GM23338 (cell line): ENCODE measurements around the gene PERM1. TPM values are rescaled to one million over a fixed set of nuclear protein-coding genes. Genes with fewer than 3 reads are reported as not detected.

Experiments
- ATAC-seq: fragments of 200-7000 bp; cut with Tn5 transposase; 3 replicates; pipeline ENCODE4 v1.9.1; 2020
- DNase-seq: peaks from one replicate; pipeline ENCODE4 v3.0.0-alpha.2; 2015; ENCODE audit warnings: low spot score
- H2AFZ ChIP-seq: fragments of 200-600 bp; sonication (generic); 2 replicates; pipeline ENCODE4 v1.8.0; 2016; ENCODE audit warnings: antibody characterized with exemption, mild to moderate bottlenecking, moderate library complexity
- H3F3A ChIP-seq: fragments of 200-600 bp; sonication (generic); replicated peaks from 2 replicates; pipeline ENCODE4 v1.8.0; 2017; ENCODE audit warnings: antibody characterized with exemption, mixed run types, low read depth
- H3K27ac ChIP-seq: fragments of 200-600 bp; sonication (generic); 2 replicates; pipeline ENCODE4 v1.6.1; 2016; ENCODE audit warnings: low read depth
- H3K27me3 ChIP-seq: fragments of 200-600 bp; sonication (generic); 2 replicates; pipeline ENCODE4 v1.8.0; 2016; ENCODE audit warnings: mild to moderate bottlenecking, mixed run types, moderate library complexity; ENCODE audit not compliant: insufficient read depth
- H3K36me3 ChIP-seq: fragments of 200-600 bp; sonication (generic); 2 replicates; pipeline ENCODE4 v1.8.0; 2016; ENCODE audit warnings: mild to moderate bottlenecking; ENCODE audit not compliant: insufficient read depth
- H3K4me1 ChIP-seq: fragments of 200-600 bp; sonication (generic); 2 replicates; pipeline ENCODE4 v1.8.0; 2016; ENCODE audit warnings: mild to moderate bottlenecking, moderate library complexity; ENCODE audit not compliant: insufficient read depth
- H3K4me2 ChIP-seq: fragments of 200-600 bp; sonication (generic); 2 replicates; pipeline ENCODE4 v1.7.1; 2017; ENCODE audit warnings: mixed run types
- H3K4me3 ChIP-seq: fragments of 200-600 bp; sonication (generic); 2 replicates; pipeline ENCODE4 v1.6.1; 2016; ENCODE audit warnings: mixed run types
- H3K79me2 ChIP-seq: fragments of 200-600 bp; sonication (generic); replicated peaks from 2 replicates; pipeline ENCODE4 v1.8.0; 2017; ENCODE audit warnings: mild to moderate bottlenecking; ENCODE audit not compliant: insufficient read depth
- H3K9me2 ChIP-seq: fragments of 200-600 bp; sonication (generic); 2 replicates; pipeline ENCODE4 v1.8.0; 2017; ENCODE audit not compliant: insufficient read depth
- H4K20me1 ChIP-seq: fragments of 200-600 bp; sonication (generic); replicated peaks from 2 replicates; pipeline ENCODE4 v1.8.0; 2017; ENCODE audit warnings: mild to moderate bottlenecking; ENCODE audit not compliant: insufficient read depth
- H3K27ac Mint-ChIP-seq: 2 replicates; pipeline ENCODE4 v1.8.0; 2020; ENCODE audit warnings: inconsistent platforms, mild to moderate bottlenecking, moderate library complexity, mixed read lengths
- H3K27me3 Mint-ChIP-seq: 3 replicates; pipeline ENCODE4 v1.8.0; 2022; ENCODE audit warnings: low read depth, mild to moderate bottlenecking, moderate library complexity, mixed read lengths, inconsistent platforms; ENCODE audit not compliant: insufficient read depth, poor library complexity
- H3K36me3 Mint-ChIP-seq: 3 replicates; pipeline ENCODE4 v1.8.0; 2021; ENCODE audit warnings: low read depth, mild to moderate bottlenecking, inconsistent platforms, moderate library complexity, mixed read lengths
- H3K4me1 Mint-ChIP-seq: 3 replicates; pipeline ENCODE4 v1.8.0; 2020; ENCODE audit warnings: mild to moderate bottlenecking, inconsistent platforms, mixed read lengths
- H3K4me3 Mint-ChIP-seq: 3 replicates; pipeline ENCODE4 v1.8.0; 2021; ENCODE audit warnings: moderate library complexity, mild to moderate bottlenecking, inconsistent platforms, mixed read lengths
- H3K9me3 Mint-ChIP-seq: 3 replicates; pipeline ENCODE4 v1.8.0; 2020; ENCODE audit warnings: moderate library complexity, mild to moderate bottlenecking, inconsistent platforms, mixed read lengths
- CTCF ChIP-seq, 2 experiments: fragments of 200-600 bp in 1 of 2; sonication (generic) in 1 of 2; conservative IDR thresholded peaks; 2 replicates each; pipeline versions ENCODE4 v1.5.1 to v1.6.1; 2016 to 2017; ENCODE audit warnings: antibody characterized with exemption in 2 of 2, low read depth in 2 of 2, mild to moderate bottlenecking in 2 of 2, moderate library complexity in 1 of 2
- ETS1 ChIP-seq: IDR thresholded peaks from 2 replicates; pipeline ENCODE4 v1.6.1; 2016; ENCODE audit warnings: antibody characterized with exemption
- EZH2 ChIP-seq: fragments of 200-600 bp; sonication (generic); IDR thresholded peaks from one replicate; pipeline ENCODE4 v1.8.0; 2017; ENCODE audit warnings: antibody characterized with exemption, mild to moderate bottlenecking, low read depth; ENCODE audit not compliant: unreplicated experiment
- EZH2phosphoT487 ChIP-seq: fragments of 200-600 bp; sonication (generic); IDR thresholded peaks from one replicate; pipeline ENCODE4 v1.8.1; 2018; ENCODE audit warnings: antibody characterized with exemption; ENCODE audit not compliant: unreplicated experiment
- JUNB ChIP-seq: IDR thresholded peaks from one replicate; pipeline ENCODE4 v1.6.1; 2016; ENCODE audit warnings: antibody characterized with exemption; ENCODE audit not compliant: unreplicated experiment
- NANOG ChIP-seq: IDR thresholded peaks from 2 replicates; pipeline ENCODE4 v1.6.1; 2016; ENCODE audit warnings: antibody characterized with exemption, borderline replicate concordance
- REST ChIP-seq: IDR thresholded peaks from one replicate; pipeline ENCODE4 v1.6.1; 2018; ENCODE audit warnings: antibody characterized with exemption; ENCODE audit not compliant: unreplicated experiment
- STAT1 ChIP-seq: IDR thresholded peaks from one replicate; pipeline ENCODE4 v1.6.1; 2016; ENCODE audit warnings: antibody characterized with exemption; ENCODE audit not compliant: unreplicated experiment
- ZNF114 ChIP-seq: fragments of 250-450 bp; sonication (Bioruptor Pico); IDR thresholded peaks from 2 replicates; pipeline ENCODE4 v1.5.0; 2020; ENCODE audit warnings: mild to moderate bottlenecking, moderate library complexity
- ZNF331 ChIP-seq: fragments of 250-450 bp; sonication (Bioruptor Pico); IDR thresholded peaks from 2 replicates; pipeline ENCODE4 v1.5.0; 2020; ENCODE audit warnings: low read depth, mild to moderate bottlenecking, moderate library complexity
- polyA plus RNA-seq: library from polyadenylated mRNA; unstranded; fragments of >200 nt; fragmentation: Nextera tagmentation; extraction: Ambion mirVana; gene quantifications from 2 replicates; pipeline ENCODE4 v1.2.1, GENCODE V29; 2016
- total RNA-seq: library from RNA; depleted of rRNA; stranded (reverse); fragments of >200 nt; shearing (Covaris generic); gene quantifications from 2 replicates; pipeline ENCODE4 v1.2.3, GENCODE V29; 2014

PERM1 gene
- total and polyA plus RNA-seq, 2 experiments from 2014 or later = 1.1 TPM; not detected in 1

- TF ChIP-seq REST (no peak), ZNF114 (no peak), EZH2 (no peak), JUNB (no peak), EZH2phosphoT487 (no peak), STAT1 (no peak), CTCF (conservative IDR thresholded peaks at IDR 0.05; ENCODE audit: low read depth in 2 of 2) (no peak)
Observed at GRCh38 chr1:993379-993995, 11.6 kb upstream of the PERM1 start (continued).

GRCh38 chr1:992362-992761 is 10.5 kb upstream of the PERM1 start:
- peaks cover 77% of the 10 kb centered on the region for H3K27me3 Mint-ChIP-seq
- Histone ChIP-seq H3K4me1 (peaks cover 5% of the 10 kb centered on the region), H3K27ac (no peak overlapping the region), H4K20me1 (no peaks in the 10 kb centered on the region), H3K36me3 (no peaks in the 10 kb centered on the region), H3K9me2 (no peaks in the 10 kb centered on the region), H3K4me2 (no peak overlapping the region), H2AFZ (no peak overlapping the region), H3F3A (0 out of 2 replicates have a peak, but pooled peaks cover 2% of the 10 kb centered on the region), H3K4me3 (no peak overlapping the region), H3K79me2 (no peaks in the 10 kb centered on the region), H3K27me3 (peaks cover 93% of the 10 kb centered on the region)
- ATAC-seq = no peak
- H3K4me3 Mint-ChIP-seq = no peak overlapping the region
- no peak overlapping the region for H3K27ac Mint-ChIP-seq
- peaks cover 4% of the 10 kb centered on the region for H3K36me3 Mint-ChIP-seq
- H3K9me3 Mint-ChIP-seq = peaks cover 21% of the 10 kb centered on the region
- no peak for DNase-seq
- peaks cover 3% of the 10 kb centered on the region for H3K4me1 Mint-ChIP-seq
- TF ChIP-seq ZNF331 (CRISPR knock-in tag) = no peak
- TF ChIP-seq ZNF114 = no peak
- no peak for TF ChIP-seq NANOG
- TF ChIP-seq EZH2 = no peak
- TF ChIP-seq EZH2phosphoT487 = no peak
- no peak for TF ChIP-seq JUNB
- no peak for TF ChIP-seq STAT1
- TF ChIP-seq REST = no peak
- no peak for TF ChIP-seq ETS1
